PC-3 (cell line): Measurements from ENCODE around the gene OSMR.

Experiments
- EZH2 ChIP-seq: fragments of 300-600 bp; sonication (generic); IDR thresholded peaks from one replicate; pipeline ENCODE4 v1.6.1; 2017; ENCODE audit warnings: antibody characterized with exemption, mild to moderate bottlenecking, low read length; ENCODE audit not compliant: unreplicated experiment
- EZH2phosphoT487 ChIP-seq: fragments of 300-600 bp; sonication (generic); IDR thresholded peaks from 2 replicates; pipeline ENCODE4 v1.6.1; 2018; ENCODE audit warnings: mild to moderate bottlenecking, antibody characterized with exemption, low read length, borderline replicate concordance
- TF ChIP-seq, protein P1 (sequence below): fragments of 300-600 bp; sonication (generic); conservative IDR thresholded peaks from 2 replicates; pipeline ENCODE4 v1.5.1; 2017; ENCODE audit warnings: antibody characterized with exemption, low read depth, mild to moderate bottlenecking, low read length

DNA sequence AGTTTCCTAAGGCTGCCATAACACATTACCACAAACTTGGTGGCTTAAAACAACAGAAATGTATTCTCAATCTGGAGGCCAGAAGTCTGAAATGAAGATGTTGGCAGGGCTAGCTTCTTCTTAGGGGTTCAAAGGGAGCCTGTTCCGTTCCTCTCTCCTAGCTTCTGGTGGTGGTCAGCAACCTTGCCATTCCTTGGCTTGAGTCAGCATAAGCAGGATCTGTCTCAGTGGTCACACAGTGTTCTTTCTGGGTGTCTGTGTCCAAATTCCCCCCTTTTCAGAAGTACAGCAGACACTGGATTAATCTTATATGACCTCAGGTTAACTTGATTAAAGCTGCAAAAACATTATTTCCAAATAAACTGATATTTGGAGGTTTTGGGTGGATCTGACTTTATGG, 2.1 kb upstream of the OSMR start:
- TF ChIP-seq, protein P1, sequence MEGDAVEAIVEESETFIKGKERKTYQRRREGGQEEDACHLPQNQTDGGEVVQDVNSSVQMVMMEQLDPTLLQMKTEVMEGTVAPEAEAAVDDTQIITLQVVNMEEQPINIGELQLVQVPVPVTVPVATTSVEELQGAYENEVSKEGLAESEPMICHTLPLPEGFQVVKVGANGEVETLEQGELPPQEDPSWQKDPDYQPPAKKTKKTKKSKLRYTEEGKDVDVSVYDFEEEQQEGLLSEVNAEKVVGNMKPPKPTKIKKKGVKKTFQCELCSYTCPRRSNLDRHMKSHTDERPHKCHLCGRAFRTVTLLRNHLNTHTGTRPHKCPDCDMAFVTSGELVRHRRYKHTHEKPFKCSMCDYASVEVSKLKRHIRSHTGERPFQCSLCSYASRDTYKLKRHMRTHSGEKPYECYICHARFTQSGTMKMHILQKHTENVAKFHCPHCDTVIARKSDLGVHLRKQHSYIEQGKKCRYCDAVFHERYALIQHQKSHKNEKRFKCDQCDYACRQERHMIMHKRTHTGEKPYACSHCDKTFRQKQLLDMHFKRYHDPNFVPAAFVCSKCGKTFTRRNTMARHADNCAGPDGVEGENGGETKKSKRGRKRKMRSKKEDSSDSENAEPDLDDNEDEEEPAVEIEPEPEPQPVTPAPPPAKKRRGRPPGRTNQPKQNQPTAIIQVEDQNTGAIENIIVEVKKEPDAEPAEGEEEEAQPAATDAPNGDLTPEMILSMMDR = no peak
- TF ChIP-seq EZH2phosphoT487 (no peak), EZH2 (no peak)
